IMR-90 (cell line): ENCODE measurements around the gene C14orf39. TPM values are rescaled to one million over a fixed set of nuclear protein-coding genes. Genes with fewer than 3 reads are reported as not detected.

Source experiments
- ATAC-seq: fragments of 200-7000 bp; cut with Tn5 transposase; 2 replicates; pipeline ENCODE4 v1.9.1; 2020; ENCODE audit warnings: low read depth, mild to moderate bottlenecking, moderate library complexity
- BruUV-seq: library from RNA; stranded (reverse); fragments of 400-500 nt; replicated peaks from 2 replicates; lab custom pipeline; 2021; lab: Mats Ljungman, UMichigan
- CTCF ChIA-PET: fragments of 300-600 bp; formaldehyde crosslinking; extraction: SDS; loops from one replicate; lab custom pipeline; 2021; ENCODE audit warnings: antibody characterized with exemption; lab: Yijun Ruan, JAX
- POLR2A ChIA-PET: fragments of 300-600 bp; sonication (Branson Sonifier 250); formaldehyde crosslinking; loops from one replicate; lab custom pipeline; 2022; ENCODE audit warnings: antibody characterized with exemption; ENCODE audit not compliant: unreplicated experiment; lab: Charles Lee
- DNase-seq: peaks from one replicate; pipeline ENCODE4 v3.0.0; 2013
- H2AFZ ChIP-seq: replicated peaks from 2 replicates; pipeline ENCODE3; 2013; ENCODE audit warnings: low read length, mild to moderate bottlenecking; ENCODE audit not compliant: poor library complexity
- H2AK5ac ChIP-seq: 2 replicates; pipeline ENCODE4 v1.6.1; 2013; ENCODE audit warnings: low read depth, low read length, inconsistent platforms
- H2AK9ac ChIP-seq: replicated peaks from 2 replicates; pipeline ENCODE3; 2013; ENCODE audit warnings: mild to moderate bottlenecking, low read depth, low read length, moderate library complexity; ENCODE audit not compliant: poor library complexity
- H2BK120ac ChIP-seq: 2 replicates; pipeline ENCODE4 v1.6.1; 2013; ENCODE audit warnings: low read depth, low read length, inconsistent platforms
- H2BK15ac ChIP-seq: 3 replicates; pipeline ENCODE4 v1.6.1; 2013; ENCODE audit warnings: low read depth, low read length, inconsistent platforms
- H2BK20ac ChIP-seq: 2 replicates; pipeline ENCODE4 v1.6.1; 2013; ENCODE audit warnings: low read depth, mild to moderate bottlenecking, inconsistent platforms, low read length, moderate library complexity
- H2BK5ac ChIP-seq: 2 replicates; pipeline ENCODE4 v1.6.1; 2013; ENCODE audit warnings: mild to moderate bottlenecking, low read depth, low read length, inconsistent platforms; ENCODE audit not compliant: poor library complexity, severe bottlenecking
- H3K14ac ChIP-seq: replicated peaks from 2 replicates; pipeline ENCODE4 v1.6.1; 2013; ENCODE audit warnings: low read depth, low read length, inconsistent platforms
- H3K18ac ChIP-seq: 2 replicates; pipeline ENCODE4 v1.6.1; 2013; ENCODE audit warnings: low read depth, low read length, control low read depth
- H3K23ac ChIP-seq: 2 replicates; pipeline ENCODE4 v1.6.1; 2013; ENCODE audit warnings: low read depth, low read length, inconsistent platforms
- H3K27ac ChIP-seq: 2 replicates; pipeline ENCODE4 v1.5.1; 2013; ENCODE audit warnings: mild to moderate bottlenecking, control low read depth, low read length; ENCODE audit not compliant: insufficient read depth
- H3K27me3 ChIP-seq: 2 replicates; pipeline ENCODE4 v1.6.1; 2013; ENCODE audit warnings: low read length; ENCODE audit not compliant: control insufficient read depth, insufficient read depth
- H3K36me3 ChIP-seq: 2 replicates; pipeline ENCODE4 v1.6.1; 2013; ENCODE audit warnings: low read length, mixed read lengths; ENCODE audit not compliant: control insufficient read depth, insufficient read depth
- H3K4ac ChIP-seq: 2 replicates; pipeline ENCODE4 v1.6.1; 2013; ENCODE audit warnings: low read depth, low read length, inconsistent platforms
- H3K4me1 ChIP-seq: 2 replicates; pipeline ENCODE4 v1.6.1; 2013; ENCODE audit warnings: low read length, mixed read lengths; ENCODE audit not compliant: control insufficient read depth, insufficient read depth
- H3K4me2 ChIP-seq: 2 replicates; pipeline ENCODE4 v1.6.1; 2013; ENCODE audit warnings: low read depth, mild to moderate bottlenecking, control low read depth, low read length, moderate library complexity
- H3K4me3 ChIP-seq: 2 replicates; pipeline ENCODE4 v1.5.1; 2013; ENCODE audit warnings: low read depth, mild to moderate bottlenecking, control low read depth, low read length, moderate library complexity; ENCODE audit not compliant: insufficient read depth
- H3K56ac ChIP-seq: 2 replicates; pipeline ENCODE4 v1.6.1; 2013; ENCODE audit warnings: low read length, inconsistent platforms; ENCODE audit not compliant: insufficient read depth; ENCODE audit errors: extremely low read depth
- H3K79me1 ChIP-seq, 2 experiments: 2 replicates each; pipeline ENCODE4 v1.6.1; 2013; ENCODE audit warnings: low read length in 2 of 2, inconsistent platforms in 1 of 2, low read depth in 1 of 2
- H3K9ac ChIP-seq: 2 replicates; pipeline ENCODE4 v1.6.1; 2013; ENCODE audit warnings: low read depth, low read length, control low read depth
- H3K9me1 ChIP-seq: 2 replicates; pipeline ENCODE4 v1.6.1; 2013; ENCODE audit warnings: low read length, inconsistent platforms; ENCODE audit not compliant: insufficient read depth
- H3K9me3 ChIP-seq: 2 replicates; pipeline ENCODE4 v1.6.1; 2013; ENCODE audit warnings: low read length; ENCODE audit not compliant: control insufficient read depth, insufficient read depth
- H4K20me1 ChIP-seq: 2 replicates; pipeline ENCODE4 v1.6.1; 2013; ENCODE audit warnings: low read length, inconsistent platforms; ENCODE audit not compliant: insufficient read depth
- H4K5ac ChIP-seq: 2 replicates; pipeline ENCODE4 v1.6.1; 2013; ENCODE audit warnings: mild to moderate bottlenecking, low read depth, low read length, control low read depth
- H4K8ac ChIP-seq, 2 experiments: 2 replicates each; pipeline ENCODE4 v1.6.1; 2013; ENCODE audit warnings: low read depth in 2 of 2, low read length in 2 of 2, control low read depth in 1 of 2, inconsistent platforms in 1 of 2
- H4K91ac ChIP-seq: 2 replicates; pipeline ENCODE4 v1.6.1; 2013; ENCODE audit warnings: low read depth, low read length, inconsistent platforms; ENCODE audit not compliant: insufficient read depth
- CEBPB ChIP-seq: IDR thresholded peaks from 2 replicates; pipeline ENCODE4 v1.6.1; 2012; ENCODE audit warnings: low read depth, low read length, improper control_type of control experiment
- FOS ChIP-seq: fragments of 150-350 bp; IDR thresholded peaks from 2 replicates; pipeline ENCODE4 v1.6.1; 2016; ENCODE audit warnings: low read depth, low read length
- MAFK ChIP-seq: IDR thresholded peaks from 2 replicates; pipeline ENCODE4 v1.6.1; 2012; ENCODE audit warnings: low read depth, low read length, improper control_type of control experiment
- MXI1 ChIP-seq: IDR thresholded peaks from 2 replicates; pipeline ENCODE4 v1.6.1; 2012; ENCODE audit warnings: low read depth, mild to moderate bottlenecking, low read length, moderate library complexity, borderline replicate concordance
- POLR2A ChIP-seq: IDR thresholded peaks from 2 replicates; pipeline ENCODE4 v1.6.1; 2012; ENCODE audit warnings: mild to moderate bottlenecking, low read depth, low read length
- RAD21 ChIP-seq: IDR thresholded peaks from 2 replicates; pipeline ENCODE4 v1.6.1; 2012; ENCODE audit warnings: low read length, improper control_type of control experiment
- RCOR1 ChIP-seq: IDR thresholded peaks from 2 replicates; pipeline ENCODE4 v1.6.1; 2012; ENCODE audit warnings: mild to moderate bottlenecking, low read length, improper control_type of control experiment; ENCODE audit not compliant: insufficient replicate concordance
- RFX5 ChIP-seq: IDR thresholded peaks from 2 replicates; pipeline ENCODE4 v1.8.0; 2012; ENCODE audit warnings: low read depth, mild to moderate bottlenecking, low read length, moderate library complexity
- WGBS, 2 experiments: methylation state at CpG; one replicate each; pipeline versions ENCODE4 v1.1.5 to v1.1.7; 2013; ENCODE audit warnings: missing lambda C conversion rate in 2 of 2; ENCODE audit not compliant: insufficient read length in 1 of 2; ENCODE audit errors: extremely low coverage in 2 of 2; 5-methylcytosine and 5-hydroxymethylcytosine counted together
- dilution Hi-C: fragments of 300-500 bp; cut with HindIII; formaldehyde crosslinking; loops from one replicate; pipeline ENCODE4 v1.14.3; 2018; ENCODE audit warnings: low sequenced_read_pairs; ENCODE audit not compliant: unreplicated experiment
- in situ Hi-C: fragments of 300-500 bp; cut with MboI; formaldehyde crosslinking; loops from 3 replicates; pipeline ENCODE4 v1.14.3; 2019; ENCODE audit warnings: low sequenced_read_pairs, inconsistent platforms, mixed read lengths
- intact Hi-C: fragments of 100-400 bp; cut with micrococcal nuclease; formaldehyde crosslinking; loops from 2 replicates; pipeline ENCODE4 v1.10.0; 2022
- polyA plus RNA-seq, 3 experiments: library from polyadenylated mRNA; depleted of rRNA; stranded (reverse); fragments of >200 nt; gene quantifications; 2 replicates each; pipeline ENCODE4 v1.2.3, GENCODE V29; 2012; ENCODE audit warnings: low replicate concordance in 1 of 3
- total RNA-seq: library from RNA; depleted of rRNA; stranded (reverse); fragments of >200 nt; gene quantifications from 2 replicates; pipeline ENCODE4 v1.2.3, GENCODE V29; 2012
- TF ChIP-seq, protein P1 (sequence below): fragments of 150-350 bp; IDR thresholded peaks from 2 replicates; pipeline ENCODE4 v1.6.1; 2017; ENCODE audit warnings: mild to moderate bottlenecking, antibody characterized with exemption, low read length, low read depth
- TF ChIP-seq, protein P2 (sequence below): fragments of 150-350 bp; IDR thresholded peaks from 2 replicates; pipeline ENCODE4 v1.6.1; 2016; ENCODE audit warnings: low read depth, mild to moderate bottlenecking, low read length, moderate library complexity, borderline replicate concordance

Gene C14orf39
- total and polyA plus RNA-seq, 2 of the 4 experiments (the other 2 are of a cell fraction): 0.36 to 0.38 TPM

DNA sequence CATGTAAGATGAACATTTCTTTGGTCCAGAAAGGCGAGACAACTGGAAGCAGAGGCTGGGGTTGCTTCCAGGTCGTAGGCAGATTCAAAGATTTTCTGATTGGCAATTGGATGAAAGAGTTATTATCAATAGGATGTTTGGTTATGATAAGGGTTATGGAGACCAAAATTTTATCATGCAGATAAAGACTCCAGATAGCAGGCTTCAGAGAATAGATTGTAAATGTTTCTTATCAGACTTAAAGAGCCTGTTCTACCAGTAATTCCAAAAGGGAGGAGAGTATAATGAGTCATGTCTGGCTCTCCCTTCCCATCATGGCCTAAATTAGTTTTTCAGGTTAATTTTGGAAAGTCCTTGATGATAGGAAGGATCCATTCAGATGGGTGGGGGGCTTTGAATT lies 55.6 kb downstream of the C14orf39 start:
- Histone ChIP-seq H4K5ac (no peak overlapping the region), H2BK15ac (no peak overlapping the region), H3K18ac (no peak overlapping the region), H3K4me3 (no peak overlapping the region), H2BK20ac (no peak overlapping the region), H2BK120ac (no peak overlapping the region), H4K20me1 (no peaks in the 10 kb centered on the region), H2AK9ac (no peak overlapping the region), H3K4me2 (no peak overlapping the region), H2AFZ (no peak overlapping the region), H2AK5ac (no peak overlapping the region), H3K27me3 (no peaks in the 10 kb centered on the region), H4K8ac (no peak overlapping the region), H3K56ac (no peak overlapping the region), H2BK5ac (no peak overlapping the region), H3K4ac (no peak overlapping the region), H3K79me1 (no peaks in the 10 kb centered on the region), H3K9ac (no peak overlapping the region), H3K14ac (no peak overlapping the region), H4K91ac (no peak overlapping the region), H3K4me1 (no peaks in the 10 kb centered on the region), H3K23ac (no peak overlapping the region), H3K9me3 (no peaks in the 10 kb centered on the region), H3K9me1 (no peaks in the 10 kb centered on the region), H3K27ac (no peak overlapping the region), H3K36me3 (no peaks in the 10 kb centered on the region)
- no TSS peak for BruUV-seq
- WGBS, 2 experiments: no CpG with 5 or more reads among the region's 2 CpGs
- POLR2A ChIA-PET: no interaction called here
- in situ Hi-C loops: no loop called here
- ATAC-seq (no peak), DNase-seq (no peak)
- CTCF ChIA-PET: no interaction called here
- intact Hi-C loops: no loop called here
- dilution Hi-C loops: no loop called here
- TF ChIP-seq POLR2A: no peak
- TF ChIP-seq MAFK: no peak
- no peak for TF ChIP-seq FOS
- no peak for TF ChIP-seq RCOR1
- TF ChIP-seq MXI1: no peak
- TF ChIP-seq, protein P1, sequence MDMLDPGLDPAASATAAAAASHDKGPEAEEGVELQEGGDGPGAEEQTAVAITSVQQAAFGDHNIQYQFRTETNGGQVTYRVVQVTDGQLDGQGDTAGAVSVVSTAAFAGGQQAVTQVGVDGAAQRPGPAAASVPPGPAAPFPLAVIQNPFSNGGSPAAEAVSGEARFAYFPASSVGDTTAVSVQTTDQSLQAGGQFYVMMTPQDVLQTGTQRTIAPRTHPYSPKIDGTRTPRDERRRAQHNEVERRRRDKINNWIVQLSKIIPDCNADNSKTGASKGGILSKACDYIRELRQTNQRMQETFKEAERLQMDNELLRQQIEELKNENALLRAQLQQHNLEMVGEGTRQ: no peak
- TF ChIP-seq, protein P2, sequence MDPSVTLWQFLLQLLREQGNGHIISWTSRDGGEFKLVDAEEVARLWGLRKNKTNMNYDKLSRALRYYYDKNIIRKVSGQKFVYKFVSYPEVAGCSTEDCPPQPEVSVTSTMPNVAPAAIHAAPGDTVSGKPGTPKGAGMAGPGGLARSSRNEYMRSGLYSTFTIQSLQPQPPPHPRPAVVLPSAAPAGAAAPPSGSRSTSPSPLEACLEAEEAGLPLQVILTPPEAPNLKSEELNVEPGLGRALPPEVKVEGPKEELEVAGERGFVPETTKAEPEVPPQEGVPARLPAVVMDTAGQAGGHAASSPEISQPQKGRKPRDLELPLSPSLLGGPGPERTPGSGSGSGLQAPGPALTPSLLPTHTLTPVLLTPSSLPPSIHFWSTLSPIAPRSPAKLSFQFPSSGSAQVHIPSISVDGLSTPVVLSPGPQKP: no peak
- TF ChIP-seq RAD21: no peak
- no peak for TF ChIP-seq RFX5
- no peak for TF ChIP-seq CEBPB
